CD1c-positive myeloid dendritic cell (primary cell): ENCODE results near the gene C6orf52.
"Not testable (repeated sequence)": the region's sequence is repeated elsewhere in the genome, so short reads cannot be mapped to it uniquely, and the experiment has no call there.

Source experiments
- DNase-seq: peaks from one replicate; pipeline ENCODE4 v3.0.0-alpha.2; 2016; ENCODE audit errors: extremely low spot score

The C6orf52 gene

DNA sequence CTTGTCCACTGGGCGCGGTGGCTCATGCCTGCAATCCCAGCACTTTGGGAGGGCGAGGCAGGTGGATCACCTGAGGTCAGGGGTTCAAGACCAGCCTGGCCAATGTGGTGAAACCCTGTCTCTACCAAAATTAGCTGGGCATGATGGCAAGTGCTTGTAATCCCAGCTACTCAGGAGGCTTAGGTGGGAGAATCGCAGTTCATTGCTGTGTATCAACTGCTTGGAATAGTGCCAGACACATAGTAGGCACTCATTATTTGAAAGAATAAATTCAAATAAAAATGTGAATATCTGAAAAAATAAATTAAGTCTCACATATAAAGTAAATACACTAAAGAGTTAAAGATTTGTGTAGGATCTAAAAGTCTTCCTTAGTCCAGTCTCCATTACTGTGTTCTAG is 2.2 kb upstream of the C6orf52 start:
- no peak for DNase-seq

GRCh38 chr6:10695086-10695657 is 756 bp upstream of the C6orf52 start:
- peak; percentile 3 for DNase-seq

DNA sequence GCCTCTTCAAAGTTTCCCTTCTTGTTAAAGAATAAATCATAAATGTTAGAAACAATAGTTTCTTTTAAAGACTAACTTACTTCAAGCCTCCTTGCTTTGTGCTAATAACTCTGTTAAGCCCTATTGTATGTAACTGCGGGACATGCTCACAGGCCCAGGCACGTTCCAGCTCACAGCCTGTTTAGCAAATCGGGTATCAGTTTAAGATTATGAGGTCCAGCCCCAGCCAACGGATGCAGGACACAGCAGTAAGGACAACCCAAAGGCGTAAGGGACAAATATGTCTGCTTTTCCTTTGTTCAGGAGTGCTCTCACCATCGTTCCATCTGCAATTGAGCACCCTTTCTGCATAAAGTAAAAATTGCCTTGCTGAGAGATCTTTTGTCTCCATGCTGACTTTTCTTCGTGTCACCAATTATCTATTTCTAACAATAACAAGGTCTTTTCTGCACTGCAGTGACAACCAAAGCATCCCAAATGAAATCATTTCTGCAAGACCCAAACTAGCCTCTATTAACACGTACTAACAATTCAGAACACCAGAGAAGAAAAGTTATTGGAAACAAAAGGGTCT is 1.4 kb downstream of the C6orf52 start:
- no peak for DNase-seq

GRCh38 chr6:10690651-10691445 is 3.6 kb downstream of the C6orf52 start:
- no peak for DNase-seq

DNA sequence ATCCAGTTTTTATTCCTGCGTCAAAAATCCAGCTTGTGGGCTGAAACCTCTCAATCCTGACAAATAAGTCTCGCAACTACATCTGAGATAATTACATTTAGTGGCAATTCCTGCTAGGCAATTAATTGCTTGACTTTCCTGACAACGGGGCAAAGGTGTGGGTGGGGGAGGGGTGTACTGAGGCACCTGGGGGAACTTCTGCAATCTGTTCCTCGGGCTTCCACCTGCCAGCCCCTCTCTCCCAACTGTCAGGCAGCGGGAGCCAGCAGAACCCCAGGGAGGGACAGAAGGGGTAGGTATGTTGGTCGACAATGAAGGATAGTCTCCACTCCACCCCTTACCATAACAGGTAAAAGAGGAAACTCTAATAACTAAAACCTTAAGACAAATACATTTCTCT is 6.8 kb downstream of the C6orf52 start:
- DNase-seq, result no peak

DNA sequence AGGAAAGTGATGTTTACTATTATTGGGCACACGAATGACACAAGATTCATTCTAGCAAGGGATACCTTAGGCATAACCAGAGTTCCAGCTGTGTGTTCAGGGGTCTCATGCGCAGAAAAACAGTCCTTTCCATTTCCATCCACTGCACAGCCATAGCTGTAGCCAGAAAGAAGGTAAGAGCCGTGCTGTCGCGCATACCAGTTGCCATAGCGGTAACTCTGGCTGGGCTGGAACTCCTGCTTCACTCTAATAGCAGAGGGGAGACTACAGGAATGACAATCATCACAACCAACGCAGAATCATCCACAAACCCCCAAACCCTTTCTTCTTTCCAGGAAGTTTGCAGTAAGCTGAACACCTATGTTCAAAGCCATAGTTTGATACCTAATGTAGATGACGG is 7.5 kb downstream of the C6orf52 start:
- DNase-seq, result no peak

DNA sequence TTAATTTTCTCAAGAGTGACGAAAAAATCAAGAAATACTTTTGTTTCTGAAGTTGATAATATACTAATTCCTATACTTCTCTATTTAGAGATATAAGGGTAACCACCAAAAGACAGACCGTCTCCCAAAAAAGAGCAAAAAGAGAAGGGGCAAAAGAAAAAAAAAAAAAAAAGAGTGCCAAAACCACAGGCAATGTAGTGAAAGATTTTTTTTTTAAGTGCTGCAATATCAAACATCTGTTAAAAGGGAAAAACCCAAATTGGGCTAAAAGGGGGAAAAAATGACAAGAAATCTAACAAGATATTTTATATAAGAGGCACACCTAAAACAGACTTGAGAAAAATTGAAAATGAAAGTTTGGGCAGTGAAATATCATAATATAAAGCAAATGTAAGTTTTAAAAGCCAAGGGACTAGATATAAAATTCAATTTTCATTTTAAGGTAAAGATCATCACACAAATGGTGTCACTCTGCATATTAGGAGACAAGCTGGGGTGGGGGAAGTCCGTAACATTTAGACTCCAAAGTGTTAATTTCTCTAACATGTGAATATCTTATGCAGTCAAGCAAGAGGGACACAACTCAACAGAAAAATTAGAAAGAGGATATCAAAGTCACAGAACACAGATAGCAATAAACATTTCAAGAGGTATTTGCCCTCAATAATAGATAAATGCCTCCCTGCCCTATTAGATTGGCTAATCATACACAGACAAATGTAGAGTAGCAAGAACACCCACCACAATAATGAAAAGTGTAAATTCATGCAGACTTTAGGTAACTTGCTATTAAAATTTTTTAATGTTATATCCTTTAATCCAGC is 9.1 kb downstream of the C6orf52 start:
- DNase-seq, result no peak

DNA sequence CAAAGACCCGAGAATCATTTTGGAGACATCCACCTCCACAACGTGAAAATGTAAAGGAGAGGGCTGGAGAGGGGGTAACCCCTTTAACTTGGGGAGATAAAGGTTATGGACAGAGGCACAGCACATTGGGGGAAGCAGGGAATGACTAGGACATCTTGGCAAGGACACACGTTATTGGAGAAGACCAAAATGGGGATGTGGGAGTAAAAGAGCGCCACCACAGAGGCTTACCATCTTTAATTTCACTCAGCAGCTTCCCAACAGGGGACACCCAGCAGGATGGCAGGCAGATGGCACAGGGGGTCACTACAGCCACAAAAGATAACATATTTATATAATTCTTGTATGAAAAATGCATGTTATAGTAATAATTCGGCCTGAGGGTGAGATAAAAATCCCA is 9.8 kb downstream of the C6orf52 start:
- no peak for DNase-seq

DNA sequence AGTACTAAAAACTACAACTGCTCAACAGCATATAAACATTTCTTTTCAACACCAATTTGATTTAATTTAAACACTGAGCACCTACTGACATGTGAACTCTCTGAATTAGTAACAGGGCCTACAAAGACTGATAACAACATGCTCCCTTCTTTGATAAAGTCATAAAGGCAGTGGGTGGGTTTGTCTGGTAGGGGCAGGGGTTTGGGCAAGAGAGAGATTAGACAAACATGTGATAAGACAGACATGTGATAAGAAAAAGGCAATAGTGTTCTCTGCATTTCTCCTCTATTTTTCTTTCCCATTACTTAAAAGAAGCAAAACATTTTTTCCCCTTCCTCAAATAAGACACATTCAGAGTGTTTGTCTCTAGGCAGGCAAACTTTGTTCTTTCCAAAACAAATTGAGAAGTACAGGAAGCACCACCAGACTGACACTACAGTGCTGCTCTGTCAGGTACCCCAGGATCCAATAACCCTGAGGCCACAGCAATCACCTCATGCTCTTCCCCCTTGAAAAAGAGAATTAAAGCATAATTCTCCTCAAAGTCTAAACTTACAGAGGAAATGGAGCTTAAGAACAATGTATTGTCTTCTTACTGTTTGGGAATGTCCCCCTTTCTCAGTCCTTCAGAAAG is 11.9 kb downstream of the C6orf52 start:
- no peak for DNase-seq

GRCh38 chr6:10681795-10682194 is 12.6 kb downstream of the C6orf52 start:
- DNase-seq, result no peak

DNA sequence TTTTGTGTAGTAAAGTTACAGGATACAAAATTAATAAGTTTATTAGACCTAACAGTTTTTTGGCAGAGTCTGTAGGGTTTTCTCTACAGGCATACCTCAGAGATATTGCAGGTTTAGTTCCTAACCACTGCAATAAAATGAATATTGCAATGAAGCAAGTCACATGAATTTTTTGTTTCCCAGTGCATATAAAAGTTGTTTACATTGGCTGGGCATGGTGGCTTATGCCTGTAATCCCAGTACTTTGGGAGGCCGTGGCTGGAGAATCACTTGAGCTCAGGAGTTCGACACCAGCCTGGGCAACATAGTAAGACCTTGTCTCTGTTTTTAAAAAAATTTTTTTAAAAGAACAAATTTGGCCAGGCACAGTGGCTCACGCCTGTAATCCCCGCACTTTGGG is 16.0 kb downstream of the C6orf52 start:
- DNase-seq, result no peak

- no peak for DNase-seq
Measured at GRCh38 chr6:10676403-10676802, 18.0 kb downstream of the C6orf52 start.

DNA sequence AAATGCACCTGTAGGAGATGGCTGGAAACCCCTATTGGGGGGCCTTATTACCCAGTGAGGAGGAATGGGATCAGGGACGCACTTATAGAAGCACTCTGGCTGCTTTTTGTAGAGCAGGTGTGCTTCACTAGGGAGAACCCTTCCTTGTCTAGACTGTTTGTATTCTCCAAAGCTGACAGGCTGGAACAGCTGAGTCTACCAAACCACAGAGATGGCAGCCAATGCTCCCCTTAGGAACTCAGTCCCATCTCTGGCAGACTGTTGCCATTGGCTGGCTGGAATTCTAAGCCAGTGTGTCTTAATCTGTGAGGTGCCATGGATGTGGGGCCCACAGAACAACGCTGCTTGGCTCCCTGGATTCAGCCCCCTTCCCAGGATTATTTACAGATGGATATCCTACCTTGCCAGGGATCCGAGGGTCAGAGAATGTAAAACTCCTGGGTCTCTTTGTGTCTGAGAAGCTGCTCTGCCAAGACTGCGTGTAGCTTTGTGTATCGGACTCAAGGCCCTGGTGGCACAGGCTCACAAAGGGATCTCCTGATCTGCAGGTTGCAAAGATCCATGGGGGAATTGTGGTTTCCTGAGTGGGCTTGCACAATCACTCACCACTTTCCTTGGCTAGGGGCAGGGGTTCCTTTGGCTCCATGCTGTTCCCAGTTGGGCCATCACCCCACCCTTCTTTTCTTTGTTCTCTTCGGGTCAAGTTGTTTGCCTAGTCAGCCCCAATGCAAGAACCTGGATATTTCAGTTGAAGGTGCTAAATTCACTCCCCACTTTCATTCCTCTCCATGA is 26.1 kb downstream of the C6orf52 start:
- no peak for DNase-seq

- not testable (repeated sequence) for DNase-seq
Measured at GRCh38 chr6:10665595-10665994, 28.8 kb downstream of the C6orf52 start.

DNA sequence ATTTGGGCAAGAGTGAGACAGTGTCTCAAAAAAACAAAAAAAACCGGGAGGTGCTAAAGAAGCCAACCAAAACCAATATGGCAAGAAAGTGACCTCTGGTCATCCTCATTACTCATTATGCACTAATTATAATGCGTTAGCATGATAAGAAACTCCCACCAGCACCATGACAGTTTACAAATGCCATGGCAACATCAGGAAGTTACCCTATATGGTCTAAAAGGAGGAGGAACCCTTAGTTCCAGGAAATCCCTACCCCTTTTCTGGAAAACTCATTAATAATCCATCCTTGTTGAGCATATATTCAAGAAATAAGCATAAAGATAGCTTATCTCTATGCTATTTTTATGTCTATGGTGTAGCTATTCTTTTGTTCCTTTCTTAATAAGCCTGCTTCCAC is 31.7 kb downstream of the C6orf52 start:
- no peak for DNase-seq

- no peak for DNase-seq
Measured at GRCh38 chr6:10662207-10662606, 32.2 kb downstream of the C6orf52 start.

DNA sequence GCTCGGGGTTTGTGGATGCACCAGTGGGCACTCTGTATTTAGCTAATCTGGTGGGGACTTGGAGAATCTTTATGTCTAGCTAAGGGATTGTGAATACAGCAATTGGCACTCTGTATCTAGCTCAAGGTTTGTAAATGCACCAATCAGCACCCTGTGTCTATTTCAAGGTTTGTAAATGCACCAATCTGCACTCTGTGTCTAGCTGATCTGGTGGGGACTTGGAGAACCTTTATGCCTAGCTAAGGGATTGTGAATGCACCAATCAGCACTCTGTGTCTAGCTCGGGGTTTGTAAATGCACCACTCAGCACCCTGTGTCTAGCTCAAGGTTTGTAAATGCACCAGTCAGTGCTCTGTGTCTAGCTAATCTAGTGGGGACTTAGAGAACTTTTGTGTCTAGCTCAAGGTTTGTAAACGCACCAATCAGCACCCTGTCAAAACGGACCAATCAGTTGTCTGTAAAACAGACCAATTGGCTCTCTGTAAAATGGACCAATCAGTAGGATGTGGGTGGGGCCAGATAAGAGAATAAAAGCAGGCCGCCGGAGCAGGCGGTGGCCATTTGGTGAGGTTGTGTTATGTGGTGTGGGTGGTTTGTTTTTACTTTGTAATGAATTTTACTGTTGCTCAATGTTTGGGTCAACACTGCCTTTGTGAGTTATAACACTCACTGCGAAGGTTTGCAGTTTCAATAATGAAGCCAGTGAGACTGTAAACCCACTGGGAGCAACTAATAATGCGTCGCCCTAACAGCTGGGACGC is 33.8 kb downstream of the C6orf52 start:
- DNase-seq, result not testable (repeated sequence)

DNA sequence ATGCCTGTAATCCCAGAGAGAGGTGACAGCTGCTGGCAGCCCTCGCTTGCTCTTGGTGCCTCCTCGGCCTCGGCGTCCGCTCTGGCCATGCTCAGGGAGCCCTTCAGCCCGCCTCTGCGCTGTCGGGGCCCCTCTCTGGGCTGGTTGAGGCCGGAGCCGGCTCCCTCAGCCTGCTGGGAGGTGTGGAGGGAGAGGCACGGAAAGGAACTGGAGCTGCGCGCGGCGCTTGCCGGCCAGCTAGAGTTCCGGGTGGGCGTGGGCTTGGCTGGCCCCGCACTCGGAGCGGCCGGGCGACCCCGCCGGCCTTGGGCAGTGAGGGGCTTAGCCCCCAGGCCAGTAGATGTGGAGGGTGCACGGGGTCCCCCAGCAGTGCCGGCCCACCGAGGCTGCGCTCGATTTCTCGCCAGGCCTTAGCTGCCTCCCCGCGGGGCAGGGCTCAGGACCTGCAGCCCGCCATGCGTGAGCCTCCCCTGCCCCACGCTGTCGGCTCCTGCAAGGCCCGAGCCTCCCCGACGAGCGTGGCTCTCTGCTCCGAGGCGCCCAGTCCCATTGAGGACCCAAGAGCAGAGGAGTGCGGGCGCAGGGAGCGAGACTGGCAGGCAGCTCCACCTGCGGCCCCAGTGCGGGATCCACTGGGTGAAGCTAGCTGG is 34.6 kb downstream of the C6orf52 start:
- peak; percentile 10 for DNase-seq

DNA sequence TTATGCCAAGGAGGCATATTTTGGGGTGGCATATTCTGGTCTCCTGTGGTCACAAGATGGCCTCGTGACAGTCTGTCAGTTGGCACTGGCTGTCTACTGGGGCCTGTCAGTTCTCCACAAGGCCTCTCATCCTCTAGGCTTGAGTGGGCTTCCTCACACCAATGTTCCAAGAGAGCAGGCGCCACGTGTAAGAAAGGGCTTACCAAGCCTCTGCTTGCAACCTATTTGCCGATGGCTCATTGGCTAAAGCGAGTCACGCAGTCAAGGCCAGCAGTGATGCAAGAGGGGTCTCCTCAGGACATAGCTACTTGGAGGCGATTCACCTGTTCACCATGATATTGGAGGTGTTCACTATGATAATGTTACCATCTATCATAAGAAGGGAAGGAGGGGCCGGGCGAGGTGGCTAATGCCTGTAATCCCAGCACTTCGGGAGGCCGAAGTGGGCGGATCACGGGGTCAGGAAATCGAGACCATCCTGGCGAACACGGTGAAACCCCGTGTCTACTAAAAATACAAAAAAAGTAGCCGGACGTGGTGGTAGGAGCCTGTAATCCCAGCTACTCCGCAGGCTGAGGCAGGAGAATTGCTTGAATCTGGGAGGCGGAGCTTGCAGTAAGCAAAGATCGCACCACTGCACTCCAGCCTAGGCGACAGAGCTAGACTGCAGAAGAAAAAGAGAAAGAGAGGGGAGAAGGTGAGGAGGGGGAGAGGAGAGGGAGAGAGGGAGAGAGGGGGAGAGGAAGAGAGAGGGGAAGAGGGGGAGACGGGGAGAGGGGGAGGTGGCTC is 35.3 kb downstream of the C6orf52 start:
- no peak for DNase-seq
